Effector CD8-positive, alpha-beta T cell (primary cell): ENCODE results near the gene CAPN11.
"Not testable (repeated sequence)": the region's sequence is repeated elsewhere in the genome, so short reads cannot be mapped to it uniquely, and the experiment has no call there.

Experiments used
- DNase-seq: peaks from one replicate; lab custom pipeline; 2025; lab: John Stamatoyannopoulos, UW

CAPN11 gene

DNA sequence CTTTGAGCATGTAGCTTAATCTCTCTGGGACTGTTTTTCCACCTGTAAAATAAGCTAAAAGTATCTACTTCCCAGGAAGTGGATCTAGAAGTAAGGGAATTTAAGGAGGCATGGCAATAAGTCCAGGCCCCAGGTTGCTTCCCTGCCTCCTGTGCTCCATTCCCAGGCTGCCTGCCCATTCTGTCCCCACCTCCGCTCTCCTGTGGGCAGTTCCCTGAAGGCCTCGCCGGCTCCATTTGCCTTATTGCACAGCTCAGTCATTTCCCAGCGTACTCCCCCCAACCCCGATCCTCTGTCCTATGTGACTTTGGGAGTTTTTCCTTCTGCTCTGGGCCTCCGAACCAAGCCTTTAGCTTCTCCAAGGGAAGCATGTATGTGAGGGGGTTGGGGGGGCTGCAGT lies 69.4 kb downstream of the CAPN11 start:
- DNase-seq, result no peak

DNA sequence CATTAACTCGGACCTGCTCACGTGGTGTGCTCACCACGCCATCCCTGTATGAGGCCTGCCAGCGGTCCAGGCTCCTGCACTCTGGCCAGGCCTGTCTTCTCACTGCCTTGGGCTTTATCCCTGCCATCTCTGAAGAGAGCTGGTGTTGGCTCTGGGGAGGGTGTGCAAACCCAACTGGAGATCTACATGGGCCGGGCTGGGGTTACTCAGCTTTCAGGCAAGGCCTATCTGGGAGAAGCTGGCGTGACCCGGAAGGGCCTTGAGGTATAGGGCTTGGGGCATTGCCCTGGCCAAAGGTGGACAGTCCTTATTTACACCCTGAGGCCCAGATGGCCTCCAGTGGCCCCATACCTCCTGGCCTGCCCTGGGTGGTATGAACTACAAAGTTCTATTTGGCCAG lies 69.8 kb downstream of the CAPN11 start:
- DNase-seq, result no peak

DNA sequence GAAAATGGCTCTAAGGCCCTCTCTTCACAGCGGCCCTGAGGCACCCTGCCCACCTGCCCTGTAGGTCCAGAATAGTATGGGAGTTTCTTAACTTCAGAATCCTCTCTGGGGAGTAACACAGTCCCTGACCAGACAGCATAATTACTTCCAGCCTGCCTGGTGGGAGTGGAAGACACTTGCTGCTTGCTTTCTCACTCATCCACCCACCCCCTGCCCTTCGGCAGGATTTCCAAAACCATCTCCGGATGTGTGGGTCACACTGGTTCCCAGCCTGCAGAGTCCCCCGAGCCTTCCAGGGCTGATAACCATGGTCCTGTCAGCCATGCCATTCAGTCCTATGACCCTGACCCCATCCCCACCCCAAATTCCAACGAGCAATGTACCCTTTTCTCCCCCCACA lies 70.2 kb downstream of the CAPN11 start:
- no peak for DNase-seq

GRCh38 chr6:44229376-44230033 lies 70.9 kb downstream of the CAPN11 start:
- no peak for DNase-seq

GRCh38 chr6:44230034-44230675 lies 71.5 kb downstream of the CAPN11 start:
- DNase-seq, result no peak

GRCh38 chr6:44231426-44231825 lies 72.8 kb downstream of the CAPN11 start:
- DNase-seq, result not testable (repeated sequence)

GRCh38 chr6:44232676-44233566 lies 74.3 kb downstream of the CAPN11 start:
- DNase-seq, result no peak

GRCh38 chr6:44233567-44234100 lies 75.0 kb downstream of the CAPN11 start:
- no peak for DNase-seq
